ENCODE measurements around the gene PRKRA.

PRKRA gene

DNA sequence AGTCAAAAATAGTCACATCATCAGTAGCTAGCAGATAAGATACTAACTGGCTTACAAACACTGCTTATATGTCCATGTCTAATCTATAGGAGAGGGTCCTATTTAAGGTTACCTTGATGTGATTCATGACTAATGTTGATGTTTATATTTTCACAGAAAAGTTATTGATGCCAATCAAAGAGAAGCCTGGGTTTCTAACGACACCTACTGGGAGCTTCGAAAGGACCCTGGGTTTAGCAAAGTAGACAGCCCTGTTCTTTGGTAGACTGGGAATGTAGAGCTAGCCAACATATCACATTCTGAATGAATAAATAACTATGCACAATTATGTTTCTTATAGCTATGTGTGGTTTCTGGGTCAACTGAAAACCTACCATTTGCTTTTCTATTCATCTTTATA, 55.7 kb downstream of the PRKRA start:
- TF ChIP-seq, protein P1, sequence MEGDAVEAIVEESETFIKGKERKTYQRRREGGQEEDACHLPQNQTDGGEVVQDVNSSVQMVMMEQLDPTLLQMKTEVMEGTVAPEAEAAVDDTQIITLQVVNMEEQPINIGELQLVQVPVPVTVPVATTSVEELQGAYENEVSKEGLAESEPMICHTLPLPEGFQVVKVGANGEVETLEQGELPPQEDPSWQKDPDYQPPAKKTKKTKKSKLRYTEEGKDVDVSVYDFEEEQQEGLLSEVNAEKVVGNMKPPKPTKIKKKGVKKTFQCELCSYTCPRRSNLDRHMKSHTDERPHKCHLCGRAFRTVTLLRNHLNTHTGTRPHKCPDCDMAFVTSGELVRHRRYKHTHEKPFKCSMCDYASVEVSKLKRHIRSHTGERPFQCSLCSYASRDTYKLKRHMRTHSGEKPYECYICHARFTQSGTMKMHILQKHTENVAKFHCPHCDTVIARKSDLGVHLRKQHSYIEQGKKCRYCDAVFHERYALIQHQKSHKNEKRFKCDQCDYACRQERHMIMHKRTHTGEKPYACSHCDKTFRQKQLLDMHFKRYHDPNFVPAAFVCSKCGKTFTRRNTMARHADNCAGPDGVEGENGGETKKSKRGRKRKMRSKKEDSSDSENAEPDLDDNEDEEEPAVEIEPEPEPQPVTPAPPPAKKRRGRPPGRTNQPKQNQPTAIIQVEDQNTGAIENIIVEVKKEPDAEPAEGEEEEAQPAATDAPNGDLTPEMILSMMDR (IDR thresholded peaks at IDR 0.05; ENCODE audit: low read depth, low read length, missing control alignments), result no peak
- no peak for DNase-seq (ENCODE audit: extremely low read depth, low read depth)
- H3K4me3 ChIP-seq (replicated peaks; ENCODE audit: low read depth, low read length), result no peak overlapping the region

DNA sequence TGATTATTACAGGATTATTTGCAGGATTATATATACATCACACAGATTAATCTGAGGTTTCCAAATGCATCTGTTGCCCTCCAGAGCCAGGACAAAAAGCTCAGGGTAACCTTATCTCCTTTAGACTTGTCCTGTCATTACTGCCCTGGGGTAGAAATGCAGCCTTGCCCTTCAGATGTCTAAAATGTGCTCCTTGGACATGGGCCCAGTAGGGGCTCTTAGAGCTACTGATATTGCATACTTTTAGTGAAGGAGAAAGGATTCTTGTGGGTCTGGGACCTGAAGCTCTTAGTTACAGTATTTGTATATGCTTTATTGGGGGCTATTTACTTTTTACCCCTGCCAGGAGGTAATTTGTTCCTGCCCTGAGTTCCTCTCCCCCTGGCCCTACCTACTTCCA, 56.1 kb downstream of the PRKRA start:
- TF ChIP-seq, protein P1 (IDR thresholded peaks at IDR 0.05; ENCODE audit: low read depth, low read length, missing control alignments), result no peak
- H3K4me3 ChIP-seq (replicated peaks; ENCODE audit: low read depth, low read length), result no peak overlapping the region
- no peak for DNase-seq (ENCODE audit: extremely low read depth, low read depth)

DNA sequence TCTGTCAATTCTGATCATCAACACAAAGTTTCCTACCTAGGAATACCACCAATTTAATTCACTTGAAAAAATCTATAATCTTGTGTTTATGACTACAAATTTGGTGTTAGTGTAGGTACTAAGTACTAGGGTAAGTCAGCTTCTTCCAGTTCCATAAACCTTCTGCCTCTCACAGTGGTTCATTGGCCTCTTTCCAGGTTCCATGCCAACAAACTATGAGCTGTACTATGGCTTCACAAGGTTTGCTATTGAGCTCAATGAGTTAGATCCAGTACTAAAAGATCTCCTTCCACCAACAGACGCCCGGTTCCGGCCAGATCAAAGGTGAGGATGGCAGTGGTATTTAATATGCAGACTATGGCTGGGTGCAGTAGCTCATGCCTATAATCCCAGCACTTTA, 58.8 kb downstream of the PRKRA start:
- no peak for DNase-seq (ENCODE audit: extremely low read depth, low read depth)
- TF ChIP-seq, protein P1 (IDR thresholded peaks at IDR 0.05; ENCODE audit: low read depth, low read length, missing control alignments), result no peak
- H3K4me3 ChIP-seq (replicated peaks; ENCODE audit: low read depth, low read length), result no peak overlapping the region

DNA sequence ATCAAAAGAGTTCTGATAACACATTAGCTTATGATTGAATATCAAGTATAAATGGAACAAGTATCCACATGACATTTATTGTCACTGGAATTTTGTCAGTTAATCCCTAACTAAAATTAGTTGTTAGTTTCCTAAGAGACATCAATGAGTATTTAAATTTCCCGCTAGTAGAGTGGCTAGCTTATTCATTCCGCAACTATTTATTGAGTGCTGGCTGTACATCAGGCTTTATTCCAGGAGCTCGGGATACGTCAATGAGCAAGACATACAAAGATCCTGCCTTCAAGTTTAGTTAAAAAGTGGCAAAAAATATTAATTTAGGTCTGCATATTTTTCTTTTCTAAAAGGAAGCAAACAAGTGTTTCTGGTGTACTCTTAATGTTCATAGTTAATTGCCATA, 59.3 kb downstream of the PRKRA start:
- TF ChIP-seq, protein P1 (IDR thresholded peaks at IDR 0.05; ENCODE audit: low read depth, low read length, missing control alignments), result no peak
- no peak for DNase-seq (ENCODE audit: extremely low read depth, low read depth)
- no peak overlapping the region for H3K4me3 ChIP-seq (replicated peaks; ENCODE audit: low read depth, low read length)

DNA sequence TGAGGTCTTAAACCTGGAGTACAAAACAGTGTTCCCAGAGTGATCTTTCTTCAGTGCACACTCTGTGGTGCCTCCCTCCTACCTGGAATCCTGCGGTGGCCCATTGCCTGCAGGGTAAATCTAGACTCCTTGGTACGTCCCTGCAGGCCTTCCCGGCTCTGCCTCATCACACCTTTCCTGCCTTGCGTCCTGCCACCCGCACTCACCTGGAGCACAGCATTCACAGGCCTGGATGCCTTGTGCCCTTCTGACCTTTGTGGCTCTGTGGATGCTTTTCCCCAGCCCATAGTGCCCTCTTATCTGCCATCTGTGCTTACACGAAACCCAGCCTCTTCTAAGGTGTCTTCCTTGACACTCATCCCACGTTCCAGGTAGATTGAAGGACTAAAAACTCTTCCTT, 62.7 kb downstream of the PRKRA start:
- DNase-seq (ENCODE audit: extremely low read depth, low read depth), result no peak
- H3K4me3 ChIP-seq (replicated peaks; ENCODE audit: low read depth, low read length), result no peak overlapping the region
- TF ChIP-seq, protein P1 (IDR thresholded peaks at IDR 0.05; ENCODE audit: low read depth, low read length, missing control alignments), result no peak

DNA sequence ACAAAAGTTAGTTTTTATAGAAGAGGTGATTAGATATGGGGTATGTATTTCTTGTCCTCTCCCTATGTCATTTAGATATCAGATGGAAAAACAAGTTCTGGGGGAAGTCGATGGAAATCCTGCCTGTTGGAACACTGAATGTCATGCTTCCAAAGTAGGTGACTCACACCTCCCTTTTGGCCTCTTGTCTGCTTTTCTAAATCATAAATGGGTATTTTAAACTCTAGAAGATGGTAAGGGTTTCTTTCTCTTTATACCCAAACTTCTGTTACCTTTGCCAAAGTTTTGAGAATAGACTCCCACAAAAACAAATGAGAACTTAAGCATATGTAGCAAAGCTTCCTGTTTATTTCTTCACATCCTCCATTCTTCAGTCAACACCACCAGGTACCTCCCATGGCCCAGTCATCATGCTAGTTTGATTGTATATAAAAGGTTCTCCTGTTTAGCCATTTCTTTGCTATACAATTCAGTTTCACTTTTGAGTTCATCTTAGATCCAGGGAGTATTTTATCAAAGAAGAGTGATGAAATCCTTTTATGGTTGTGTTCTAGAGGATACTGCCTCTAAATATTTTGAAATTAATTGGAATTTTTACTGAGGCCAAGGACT, 63.9 kb downstream of the PRKRA start:
- H3K4me3 ChIP-seq (replicated peaks; ENCODE audit: low read depth, low read length), result no peak overlapping the region
- TF ChIP-seq, protein P1 (IDR thresholded peaks at IDR 0.05; ENCODE audit: low read depth, low read length, missing control alignments), result no peak
- no peak for DNase-seq (ENCODE audit: extremely low read depth, low read depth)

DNA sequence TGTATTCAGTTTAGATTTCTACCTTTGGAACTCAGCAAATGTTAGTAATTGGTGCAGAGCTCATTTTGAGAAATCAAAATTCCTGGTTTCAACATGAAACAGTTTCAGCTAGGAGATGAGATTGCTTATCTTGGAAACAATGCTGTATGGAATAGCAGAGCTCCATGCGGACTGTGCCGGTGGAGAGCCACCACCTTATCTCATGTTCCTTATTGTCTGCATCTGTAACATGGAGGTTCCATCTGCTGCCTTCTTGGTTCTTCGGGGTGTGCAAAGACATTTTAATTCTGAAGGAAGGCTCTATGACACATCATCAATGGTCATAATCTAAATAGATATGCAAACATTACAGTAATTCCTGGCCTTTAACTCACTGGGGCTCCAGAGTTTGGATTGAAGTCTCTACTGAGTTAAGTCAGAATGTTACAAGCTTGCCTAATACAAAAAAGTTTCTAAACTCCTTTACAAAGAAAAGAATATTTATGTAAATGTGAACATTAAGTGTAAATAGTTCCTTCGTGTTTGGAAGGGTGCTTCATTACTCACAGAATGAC, 65.3 kb downstream of the PRKRA start:
- no peak overlapping the region for H3K4me3 ChIP-seq (replicated peaks; ENCODE audit: low read depth, low read length)
- no peak for DNase-seq (ENCODE audit: extremely low read depth, low read depth)
- TF ChIP-seq, protein P1 (IDR thresholded peaks at IDR 0.05; ENCODE audit: low read depth, low read length, missing control alignments), result no peak
